HG03280 (cell line): ENCODE results near the gene MED13L.

Experiments
- ATAC-seq: cut with Tn5 transposase; IDR thresholded peaks from one replicate; pipeline ENCODE4 v1.9.1; 2021; ENCODE audit warnings: mild to moderate bottlenecking, moderate library complexity; ENCODE audit not compliant: unreplicated experiment

The MED13L gene

GRCh38 chr12:116216022-116216756, 61.3 kb downstream of the MED13L start:
- ATAC-seq, result no peak

DNA sequence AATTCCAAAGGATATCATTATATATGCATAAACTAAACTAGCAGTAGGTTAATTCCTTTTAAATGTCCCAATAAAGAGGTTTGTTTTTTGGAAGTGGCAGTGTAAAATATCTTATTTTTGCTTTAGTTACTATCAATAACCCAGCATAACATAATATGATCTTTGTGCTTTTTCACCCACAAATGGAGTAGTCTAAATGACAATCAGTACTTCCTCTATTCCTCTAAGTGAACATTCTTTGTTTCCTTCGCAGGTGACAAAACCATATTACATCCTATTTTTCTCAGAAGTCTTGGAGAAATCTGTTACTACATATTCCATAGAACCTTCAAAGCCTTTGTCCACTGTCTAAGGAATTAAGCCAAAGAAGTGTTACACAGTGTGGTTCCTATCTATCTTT, 62.5 kb downstream of the MED13L start:
- ATAC-seq, result no peak

DNA sequence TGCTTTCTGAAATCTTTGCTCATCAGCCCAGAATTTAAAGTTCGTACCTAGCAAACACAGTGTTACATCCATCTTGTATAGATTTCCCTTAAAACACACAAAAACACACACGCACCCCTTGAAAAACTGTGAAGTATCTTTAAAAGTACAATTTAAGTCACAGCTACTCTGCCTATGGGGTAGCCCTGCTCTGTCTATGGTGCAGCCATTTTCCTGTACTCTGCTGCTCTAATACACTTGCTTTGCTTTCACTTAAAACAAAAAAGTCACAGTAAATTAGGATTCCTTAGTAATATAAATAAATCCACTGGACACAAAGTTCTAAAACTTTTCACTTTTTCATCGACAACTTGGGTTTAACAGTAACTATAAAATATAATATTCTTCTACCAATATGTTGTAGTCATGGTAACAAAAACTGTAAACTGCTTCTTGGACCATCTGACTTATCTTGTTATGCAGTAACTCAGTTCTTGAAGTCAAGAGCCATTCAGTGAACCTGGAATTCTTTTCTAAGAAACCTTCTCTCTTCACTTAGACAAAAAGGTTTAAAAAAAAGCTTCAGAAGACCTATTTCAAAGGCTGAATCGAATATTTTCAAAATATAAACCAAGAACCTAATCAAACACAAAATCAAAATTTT, 63.5 kb downstream of the MED13L start:
- ATAC-seq, result no peak

DNA sequence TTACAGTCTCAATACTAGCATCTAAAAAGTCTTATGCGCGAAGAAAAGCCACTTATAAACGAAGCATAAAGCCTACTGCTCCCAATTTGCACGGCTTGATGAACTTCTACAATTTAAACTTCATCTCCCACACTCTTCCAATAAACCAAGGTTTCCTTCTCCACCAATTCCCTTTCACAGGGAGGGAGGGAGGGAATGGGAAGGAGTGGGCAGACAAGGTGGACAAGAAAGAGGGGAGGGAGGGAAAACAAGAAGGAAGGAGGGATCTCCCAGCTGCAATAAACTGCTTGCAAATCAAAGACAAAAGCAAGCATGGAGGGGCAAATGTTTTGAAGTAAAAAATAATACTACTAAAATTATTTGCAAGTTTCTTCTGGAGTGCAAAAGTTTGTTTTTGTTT, 64.5 kb downstream of the MED13L start:
- no peak for ATAC-seq

- ATAC-seq, result no peak
These were observed 66.7 kb downstream of the MED13L start for GRCh38 chr12:116210762-116211161.

- no peak for ATAC-seq
These were observed 67.4 kb downstream of the MED13L start for GRCh38 chr12:116210131-116210530.

- ATAC-seq, result no peak
These were observed 68.0 kb downstream of the MED13L start for GRCh38 chr12:116209503-116209902.

- ATAC-seq, result no peak
These were observed 70.2 kb downstream of the MED13L start for GRCh38 chr12:116207274-116207673.

GRCh38 chr12:116206828-116207227, 70.7 kb downstream of the MED13L start:
- ATAC-seq, result no peak

DNA sequence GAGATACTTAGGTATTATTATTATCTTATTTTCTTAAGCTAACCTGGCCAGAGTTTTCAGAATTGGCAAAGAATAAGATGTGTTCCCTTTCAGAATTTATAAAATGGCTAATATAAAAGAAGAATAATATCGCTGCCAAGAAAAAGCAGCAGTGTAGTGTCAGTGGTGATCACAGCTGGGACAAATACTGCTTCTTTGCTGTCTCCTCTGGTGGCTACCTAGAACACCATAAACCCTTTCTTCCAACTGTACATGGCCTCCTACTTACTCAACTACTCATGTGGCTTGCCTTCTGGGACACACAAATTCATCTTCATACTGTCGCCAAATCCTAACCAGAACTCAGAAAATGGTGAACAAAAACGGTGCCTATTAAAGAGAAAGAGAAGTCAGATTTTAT, 72.7 kb downstream of the MED13L start:
- no peak for ATAC-seq

GRCh38 chr12:116204169-116204568, 73.3 kb downstream of the MED13L start:
- no peak for ATAC-seq

DNA sequence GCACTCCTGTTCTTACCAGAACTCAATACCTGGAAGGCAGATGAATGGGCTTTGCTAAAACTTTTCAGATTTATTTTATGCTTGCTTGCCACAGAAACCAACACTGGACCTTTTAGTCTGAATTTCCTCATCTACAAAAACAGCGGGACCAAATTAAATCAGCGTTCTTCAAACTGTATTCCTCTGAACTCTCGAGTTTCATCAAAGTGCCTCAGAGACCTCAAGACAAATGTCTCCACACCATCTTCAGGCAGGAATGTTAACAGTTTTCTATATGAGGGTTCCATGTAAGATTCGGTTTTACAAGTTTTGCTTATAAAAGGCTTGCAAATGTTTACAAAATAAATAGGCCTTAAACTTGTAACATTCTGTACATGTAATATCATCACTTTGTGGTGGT, 74.6 kb downstream of the MED13L start:
- ATAC-seq, result no peak

DNA sequence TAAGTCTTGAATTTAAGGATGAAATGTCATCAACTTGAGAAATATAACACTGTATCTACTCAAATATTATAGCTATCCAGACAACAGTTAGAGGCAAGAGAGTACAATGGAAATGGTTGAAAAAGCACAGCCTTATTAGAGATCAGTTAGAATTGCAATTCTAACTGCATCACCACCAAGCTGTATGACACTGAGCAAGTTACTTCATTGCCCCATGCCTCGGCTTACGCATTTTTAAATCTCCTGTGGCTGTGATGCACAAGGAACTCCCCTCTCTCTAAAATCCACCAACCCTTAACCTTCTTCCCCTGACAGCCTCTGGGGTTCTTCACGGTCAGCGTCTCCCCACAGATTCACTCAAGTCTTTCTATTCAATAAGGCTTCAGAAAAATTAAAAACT, 75.1 kb downstream of the MED13L start:
- no peak for ATAC-seq

DNA sequence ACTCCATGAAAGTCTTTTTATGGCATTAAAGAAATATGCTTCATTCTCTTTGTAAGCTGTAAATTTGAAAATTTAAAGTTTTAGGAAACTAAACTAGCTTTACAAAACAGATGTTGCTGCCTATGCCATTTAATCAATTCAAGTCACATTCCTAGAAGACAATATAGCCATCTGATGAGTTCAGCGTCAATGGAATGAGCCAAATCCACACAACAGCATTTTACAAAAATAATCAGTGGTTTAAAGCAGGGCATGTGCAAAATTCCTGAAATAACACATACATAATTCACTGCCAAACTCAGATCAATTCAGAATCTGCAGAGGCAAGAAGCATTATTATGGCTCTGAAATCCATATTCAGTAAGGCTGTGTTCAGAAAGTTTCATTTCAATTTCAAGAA, 75.6 kb downstream of the MED13L start:
- no peak for ATAC-seq

- no peak for ATAC-seq
These were observed 76.1 kb downstream of the MED13L start for GRCh38 chr12:116201359-116201758.

DNA sequence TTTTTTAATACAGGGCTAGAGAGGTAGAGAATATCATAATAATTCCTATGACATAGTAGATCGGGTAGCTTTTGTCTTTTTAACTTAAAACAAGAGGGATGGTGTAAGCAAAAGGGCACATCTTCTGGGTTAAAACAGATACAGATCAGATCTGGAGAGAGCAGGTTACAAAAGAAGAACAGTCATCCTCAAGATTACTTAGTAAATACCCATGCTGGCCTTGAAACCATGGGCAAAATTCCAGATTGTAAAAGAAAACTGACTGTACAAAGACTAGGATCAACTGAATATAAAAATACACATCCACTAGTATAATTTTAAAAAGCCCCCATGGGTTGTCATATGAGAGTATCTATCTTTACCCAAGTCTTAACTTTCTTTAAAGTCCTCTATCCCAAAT, 76.7 kb downstream of the MED13L start:
- ATAC-seq, result no peak

- ATAC-seq, result no peak
These were observed 78.3 kb downstream of the MED13L start for GRCh38 chr12:116199160-116199706.

DNA sequence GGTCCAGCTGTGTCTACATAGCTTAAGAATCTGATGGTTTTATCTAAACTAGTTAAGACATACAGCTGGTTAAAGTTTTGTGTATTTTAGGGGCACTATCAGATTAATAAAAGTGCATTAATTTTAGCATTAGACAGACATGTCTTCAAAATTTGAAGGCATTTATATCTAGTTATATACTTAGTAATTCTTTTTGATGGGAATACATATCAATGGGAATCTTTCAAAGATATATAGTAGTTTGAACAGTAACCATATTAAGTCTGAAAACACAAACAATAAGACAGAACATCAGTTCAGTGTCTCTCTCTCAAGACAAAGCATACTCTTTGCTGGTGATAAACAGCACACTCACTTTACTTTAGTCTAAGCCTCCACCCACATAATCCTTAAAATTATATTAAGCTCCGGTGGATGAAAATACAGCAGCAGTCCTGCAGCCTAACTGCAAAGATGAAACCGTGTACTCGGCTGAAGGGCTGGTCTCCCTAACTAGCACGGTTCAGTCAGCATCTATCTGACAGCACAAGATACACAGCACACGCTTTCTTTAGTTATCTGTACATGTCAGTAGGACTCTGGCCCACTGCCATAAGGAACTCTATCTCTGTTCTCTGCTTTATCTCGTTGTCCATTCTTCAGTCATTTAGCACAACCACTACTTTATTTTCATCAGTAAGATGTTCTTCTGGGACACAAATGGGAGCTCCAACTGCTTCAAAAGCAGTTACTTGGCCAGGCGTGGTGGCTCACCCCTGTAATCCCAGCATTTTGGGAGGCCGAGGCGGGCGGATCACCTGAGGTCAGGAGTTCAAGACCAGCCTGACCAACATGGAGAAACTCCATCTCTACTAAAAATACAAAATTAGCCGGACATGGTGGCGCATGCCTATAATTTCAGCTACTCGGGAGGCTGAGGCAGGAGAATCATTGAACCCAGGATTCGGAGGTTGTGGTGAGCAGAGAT, 80.5 kb downstream of the MED13L start:
- no peak for ATAC-seq

DNA sequence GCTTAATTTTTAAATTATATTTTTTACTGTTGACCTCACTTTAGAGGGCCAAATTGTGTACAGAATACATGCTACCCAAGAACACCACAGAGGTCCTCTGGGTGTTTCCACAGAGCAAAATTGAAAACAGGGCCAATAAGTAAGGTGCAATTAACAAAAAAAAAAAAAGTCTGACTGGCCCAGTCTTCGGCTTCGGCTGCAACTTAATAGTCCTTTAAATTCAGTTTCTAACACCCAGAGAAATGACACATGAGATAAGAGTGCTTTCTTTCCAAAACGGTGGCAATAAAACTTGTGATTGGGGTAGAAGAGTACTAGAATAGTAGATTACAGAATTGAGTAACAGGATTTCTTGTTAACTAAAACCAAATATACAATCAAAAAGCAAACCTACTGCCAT, 81.3 kb downstream of the MED13L start:
- ATAC-seq, result no peak

DNA sequence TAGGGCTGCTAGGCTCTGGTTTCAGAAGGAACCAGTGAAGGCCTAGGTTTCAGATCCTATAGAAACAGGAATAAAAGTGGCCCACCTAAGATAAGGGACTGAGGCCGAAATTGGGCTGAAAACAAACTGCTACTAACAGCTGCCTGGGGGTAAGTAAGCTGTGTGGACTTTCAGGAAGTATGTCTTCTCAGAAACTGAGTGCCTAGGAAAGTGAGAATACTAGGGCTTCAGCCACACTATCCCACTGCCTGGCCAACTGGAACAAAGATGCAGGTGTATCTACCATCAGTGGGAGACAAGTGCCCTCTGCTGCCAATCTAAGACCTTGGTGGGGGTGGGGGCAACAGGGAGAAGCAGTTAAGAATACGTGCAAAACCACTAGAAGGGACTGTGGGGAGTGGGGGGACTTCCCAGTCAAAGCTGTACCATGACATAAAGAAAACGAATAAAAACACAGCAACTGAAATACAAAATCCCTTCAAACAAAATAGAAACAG, 82.5 kb downstream of the MED13L start:
- peak; percentile 91 for ATAC-seq

DNA sequence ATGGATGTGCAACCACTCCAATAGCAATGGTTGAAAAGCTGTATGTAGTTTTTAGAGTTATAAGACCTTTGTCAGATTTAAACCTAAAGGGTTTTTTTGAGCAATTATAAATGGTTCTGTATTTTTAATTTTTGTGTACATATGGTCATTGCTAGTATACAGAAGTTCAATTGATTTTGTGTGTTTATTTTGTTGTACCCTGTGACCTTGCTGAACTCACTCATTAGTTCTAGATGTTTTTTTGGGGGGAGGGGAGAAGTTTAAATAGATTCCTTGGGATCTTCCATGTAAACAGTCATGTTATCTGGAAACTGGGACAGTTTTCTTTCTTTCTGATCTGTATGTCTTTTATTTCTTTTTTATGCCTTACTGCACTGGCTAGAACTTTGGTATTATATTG, 87.8 kb downstream of the MED13L start:
- ATAC-seq, result no peak
